RPMI7951 (cell line): ENCODE results near the gene CLIP2. TPM values are rescaled to one million over a fixed set of nuclear protein-coding genes. Genes with fewer than 3 reads are reported as not detected.
A peak's percentile ranks its signal among the peaks of the same experiment; 100 is the strongest.
"Not testable (repeated sequence)": the region's sequence is repeated elsewhere in the genome, so short reads cannot be mapped to it uniquely, and the experiment has no call there.

Source experiments
- DNase-seq: peaks from one replicate; pipeline ENCODE4 v3.0.0-alpha.2; 2012; ENCODE audit warnings: low read depth
- total RNA-seq: library from RNA; depleted of rRNA; stranded (reverse); fragments of >200 nt; shearing (Covaris generic); gene quantifications from 2 replicates; pipeline ENCODE4 v1.2.3, GENCODE V29; 2014

CLIP2 gene
- total RNA-seq, 1 experiment from 2014 or later = 7.8 TPM

DNA sequence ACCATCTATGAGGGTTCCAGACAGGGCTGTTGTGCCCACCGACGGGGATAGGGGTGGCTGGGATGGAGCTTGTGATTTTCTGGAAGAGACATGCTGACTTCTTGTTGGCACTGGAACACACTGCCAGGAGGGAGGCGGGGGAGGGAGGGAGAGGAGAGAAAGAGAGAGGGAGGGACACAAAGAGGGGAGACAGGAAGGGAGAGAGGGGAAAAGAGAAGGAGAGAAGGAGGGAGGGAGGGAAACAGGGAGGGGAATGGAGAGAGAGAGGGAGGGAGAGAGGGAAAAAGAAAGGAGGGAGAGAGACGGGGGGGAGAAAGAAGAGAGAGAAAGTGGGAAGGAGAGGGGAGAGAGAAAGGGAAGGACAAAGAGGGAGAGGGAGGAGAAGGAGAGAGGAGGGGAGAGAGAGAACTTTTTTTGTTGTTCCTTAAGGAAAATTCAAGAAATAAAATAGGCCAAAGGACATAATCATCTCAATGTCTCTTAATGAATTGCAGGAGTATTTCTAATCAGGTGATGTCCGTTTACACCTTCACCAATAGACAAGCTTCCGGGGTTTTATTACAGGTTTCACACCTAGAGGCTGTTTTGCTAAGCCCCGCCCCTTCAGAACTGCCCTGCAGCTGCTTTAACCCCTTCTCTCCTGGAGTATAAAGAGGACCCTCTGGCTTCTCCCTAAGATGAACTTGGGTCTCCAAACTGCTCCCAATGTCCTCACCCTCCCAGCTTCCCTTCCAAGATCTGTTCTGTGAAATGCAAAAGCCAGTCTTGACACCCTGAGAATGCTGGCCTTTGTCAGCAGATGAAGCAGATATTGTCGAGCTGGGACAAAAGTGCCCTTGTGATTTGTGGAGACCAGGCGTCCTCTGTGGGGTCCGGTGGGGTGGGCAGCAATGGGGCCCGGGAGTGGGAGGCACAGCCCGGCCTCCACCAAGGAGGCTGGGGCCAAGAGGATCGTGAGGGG, 82.5 kb downstream of the CLIP2 start:
- no peak for DNase-seq

DNA sequence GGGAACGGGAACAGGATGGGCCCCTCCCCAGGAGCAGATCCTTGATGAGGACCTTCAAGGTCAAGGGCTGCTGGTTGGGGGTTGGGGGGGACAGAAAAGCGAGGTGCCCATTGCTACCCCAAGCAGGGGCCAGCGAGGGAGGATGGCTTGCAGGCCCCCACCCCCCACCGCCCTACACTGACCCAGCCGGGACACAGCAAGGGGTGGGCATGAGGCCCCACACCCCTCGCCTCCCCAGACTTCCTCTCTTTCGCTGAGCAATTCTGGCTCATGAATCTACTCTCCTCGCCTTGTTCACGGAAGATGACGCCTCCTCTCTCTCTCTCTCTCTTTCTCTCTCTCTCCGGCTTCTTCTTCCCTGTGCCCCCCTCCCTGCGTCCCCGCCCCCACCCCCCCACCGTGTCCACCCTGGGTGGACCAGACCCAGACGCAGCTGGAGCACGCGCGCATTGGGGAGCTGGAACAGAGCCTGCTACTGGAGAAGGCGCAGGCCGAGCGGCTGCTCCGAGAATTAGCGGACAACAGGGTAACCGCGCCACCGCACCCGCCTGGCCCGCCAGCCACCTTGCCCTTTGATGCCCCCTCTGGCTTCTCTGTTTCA, 83.4 kb downstream of the CLIP2 start:
- no peak for DNase-seq

DNA sequence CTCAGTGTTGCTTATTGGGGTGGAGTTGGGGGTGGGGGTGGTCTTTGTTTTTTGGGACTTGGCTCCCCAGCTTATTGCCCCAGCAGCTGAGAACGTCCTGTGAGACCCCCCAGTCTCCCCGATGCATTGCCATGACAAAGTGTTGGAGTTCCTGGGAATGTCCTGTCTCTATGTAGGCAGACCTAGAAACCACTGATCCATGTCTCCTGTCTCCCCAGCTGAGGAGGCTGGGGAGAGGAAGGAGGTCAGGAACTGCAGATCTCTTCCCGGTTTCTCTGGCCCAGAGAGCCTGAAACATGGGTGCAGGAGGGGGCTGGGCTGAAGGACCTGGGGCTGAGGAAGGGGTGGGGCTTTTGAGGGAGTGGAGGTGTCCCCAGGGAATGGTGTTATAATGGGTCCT, 84.3 kb downstream of the CLIP2 start:
- no peak for DNase-seq

DNA sequence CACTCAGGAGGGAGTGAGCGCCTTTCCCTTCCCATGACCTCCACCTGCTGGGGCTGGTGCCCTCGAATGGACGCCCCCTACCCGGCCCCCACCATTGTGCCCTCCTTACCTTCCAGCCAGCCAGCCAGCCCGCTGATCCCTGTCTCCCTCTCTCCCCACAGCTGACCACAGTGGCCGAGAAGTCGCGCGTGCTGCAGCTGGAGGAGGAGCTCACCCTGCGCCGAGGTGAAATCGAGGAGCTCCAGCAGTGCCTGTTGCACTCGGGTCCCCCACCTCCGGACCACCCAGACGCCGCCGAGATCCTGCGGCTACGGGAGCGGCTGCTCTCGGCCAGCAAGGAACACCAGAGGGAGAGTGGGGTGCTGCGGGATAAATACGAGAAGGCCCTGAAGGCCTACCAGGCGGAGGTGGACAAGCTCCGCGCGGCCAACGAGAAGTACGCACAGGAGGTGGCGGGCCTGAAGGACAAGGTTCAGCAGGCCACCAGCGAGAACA, 86.6 kb downstream of the CLIP2 start:
- no peak for DNase-seq

DNA sequence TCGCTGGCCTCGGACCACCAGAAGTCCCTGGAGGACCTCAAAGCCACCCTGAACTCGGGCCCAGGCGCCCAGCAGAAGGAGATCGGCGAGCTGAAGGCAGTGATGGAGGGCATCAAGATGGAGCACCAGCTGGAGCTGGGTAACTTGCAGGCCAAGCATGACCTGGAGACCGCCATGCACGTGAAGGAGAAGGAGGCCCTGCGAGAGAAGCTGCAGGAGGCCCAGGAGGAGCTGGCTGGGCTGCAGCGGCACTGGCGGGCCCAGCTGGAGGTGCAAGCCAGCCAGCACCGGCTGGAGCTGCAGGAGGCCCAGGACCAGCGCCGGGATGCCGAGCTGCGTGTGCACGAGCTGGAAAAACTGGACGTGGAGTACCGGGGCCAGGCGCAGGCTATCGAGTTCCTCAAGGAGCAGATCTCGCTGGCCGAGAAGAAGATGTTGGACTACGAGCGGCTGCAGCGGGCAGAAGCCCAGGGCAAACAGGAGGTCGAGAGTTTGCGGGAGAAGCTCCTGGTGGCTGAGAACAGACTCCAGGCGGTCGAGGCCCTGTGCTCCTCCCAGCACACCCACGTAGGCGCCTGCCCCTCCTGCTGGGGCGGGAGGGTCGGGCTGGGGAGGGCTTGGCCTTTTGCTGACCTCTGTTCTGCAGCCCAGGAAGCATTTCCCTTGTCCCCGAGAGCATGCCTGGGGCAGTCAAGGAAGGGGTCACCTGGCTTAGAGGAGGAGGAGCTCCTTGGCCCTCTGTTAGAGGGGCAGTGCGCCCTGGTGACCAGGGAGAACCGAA, 87.2 kb downstream of the CLIP2 start:
- DNase-seq = no peak

DNA sequence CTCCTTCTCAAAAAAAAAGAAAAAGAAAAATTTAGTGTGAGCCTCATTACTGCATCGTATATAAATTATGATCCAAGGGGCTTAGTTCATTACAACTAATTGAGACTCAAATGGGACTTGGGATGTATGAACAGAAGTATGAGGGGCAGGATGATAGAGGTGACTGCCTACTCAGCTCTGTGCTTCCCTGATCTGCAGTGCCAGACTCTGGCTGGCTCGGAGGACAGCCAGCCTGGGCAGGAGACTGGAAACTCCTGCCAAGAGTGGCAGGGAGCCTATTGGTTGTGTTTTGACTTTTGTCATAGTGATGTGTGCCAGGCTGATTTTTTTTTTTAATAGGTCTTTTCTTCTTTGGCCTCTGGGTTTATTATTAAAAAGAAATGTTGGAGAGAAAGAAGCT, 90.7 kb downstream of the CLIP2 start:
- no peak for DNase-seq

DNA sequence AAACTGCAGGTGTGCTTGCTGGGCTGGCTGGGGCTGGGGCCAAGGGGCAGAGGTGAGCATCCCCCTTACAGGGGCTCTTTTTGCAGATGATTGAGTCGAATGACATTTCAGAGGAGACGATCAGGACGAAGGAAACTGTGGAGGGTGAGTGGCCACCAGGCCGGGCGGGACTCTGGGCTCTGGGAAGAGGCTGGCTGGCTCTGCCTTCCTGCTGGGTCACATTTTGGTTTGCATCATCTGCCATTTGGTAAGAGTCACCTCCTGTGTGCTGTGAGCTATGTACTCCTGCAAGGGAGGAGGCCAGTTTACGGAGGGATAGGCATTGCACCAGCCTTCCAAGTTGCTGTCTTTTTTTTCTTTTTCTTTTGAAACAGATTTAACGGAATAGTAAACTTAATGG, 91.5 kb downstream of the CLIP2 start:
- no peak for DNase-seq

DNA sequence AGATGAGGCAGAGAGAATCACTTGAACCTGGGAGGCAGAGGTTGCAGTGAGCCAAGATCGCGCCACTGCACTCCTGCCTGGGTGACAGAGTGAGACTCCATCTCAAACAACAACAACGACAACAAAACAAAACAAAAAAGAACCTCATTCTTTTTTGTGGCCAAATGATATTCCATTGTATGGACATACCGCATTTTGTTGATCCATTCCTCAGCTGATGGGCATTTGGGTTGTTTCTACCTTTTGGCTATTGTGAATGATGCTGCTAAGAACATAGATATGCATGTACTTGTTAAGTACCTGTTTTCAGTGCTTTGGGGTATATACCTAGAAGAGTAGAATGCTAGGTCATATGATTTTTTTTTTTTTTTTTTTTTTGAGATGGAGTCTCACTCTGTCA, 94.9 kb downstream of the CLIP2 start:
- not testable (repeated sequence) for DNase-seq

DNA sequence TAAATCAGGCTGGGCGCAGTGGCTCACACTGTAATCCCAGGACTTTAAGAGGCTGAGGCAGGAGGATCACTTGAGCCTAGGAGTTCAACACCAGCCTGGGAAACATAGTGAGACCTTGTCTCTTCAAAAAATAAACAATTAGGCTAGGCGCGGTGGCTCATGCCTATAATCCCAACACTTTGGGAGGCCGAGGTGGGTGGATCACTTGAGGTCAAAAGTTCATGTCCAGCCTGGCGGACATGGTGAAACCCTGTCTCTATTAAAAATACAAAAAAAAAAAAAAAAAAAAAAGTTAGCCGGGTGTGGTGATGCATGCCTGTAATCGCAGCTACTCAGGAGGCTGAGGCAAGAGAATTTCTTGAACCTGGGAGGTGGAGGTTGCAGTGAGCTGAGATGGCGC, 95.6 kb downstream of the CLIP2 start:
- not testable (repeated sequence) for DNase-seq

DNA sequence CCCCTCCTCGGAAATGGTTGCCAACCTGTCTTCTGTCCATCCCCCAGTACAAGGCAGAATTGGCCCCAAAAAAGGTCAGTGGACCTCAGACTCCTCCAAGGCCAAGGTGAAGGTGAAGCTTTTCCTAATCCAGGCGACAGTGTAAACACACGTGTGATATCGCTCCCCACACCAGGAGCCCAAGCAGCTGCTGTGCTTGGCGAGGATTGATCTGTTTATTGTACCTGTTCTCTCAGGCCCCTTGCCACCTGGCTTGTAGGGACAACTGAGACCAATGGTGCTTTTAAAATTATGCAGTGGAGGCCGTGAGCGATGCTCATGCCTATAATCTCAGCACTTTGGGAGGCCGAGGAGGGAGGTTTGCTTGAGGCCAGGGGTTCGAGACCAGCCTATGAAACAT, 98.4 kb downstream of the CLIP2 start:
- no peak for DNase-seq

DNA sequence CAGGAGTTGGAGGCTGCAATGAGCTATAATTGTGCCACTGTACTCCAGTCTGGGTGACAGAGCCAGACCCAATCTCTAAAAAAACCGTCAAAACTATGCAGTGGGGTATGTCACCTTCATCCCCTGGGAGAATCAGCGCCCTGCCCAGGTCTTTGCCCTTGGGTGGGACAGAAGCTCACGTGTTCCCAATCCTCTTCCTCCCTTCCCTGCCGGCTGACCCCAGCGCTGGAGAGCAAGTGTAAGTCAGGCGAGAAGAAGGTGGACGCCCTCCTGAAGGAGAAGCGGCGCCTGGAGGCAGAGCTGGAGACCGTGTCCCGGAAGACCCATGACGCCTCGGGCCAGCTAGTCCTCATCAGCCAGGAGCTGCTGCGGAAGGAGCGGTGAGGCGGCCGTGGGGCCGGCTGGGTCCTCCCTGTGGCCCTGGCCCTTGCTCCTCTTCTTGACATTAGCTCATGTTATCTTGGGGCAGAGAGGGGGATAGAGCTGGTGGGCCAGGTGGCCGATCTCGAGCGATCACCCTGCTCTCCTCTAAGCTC, 99.7 kb downstream of the CLIP2 start:
- DNase-seq = no peak

DNA sequence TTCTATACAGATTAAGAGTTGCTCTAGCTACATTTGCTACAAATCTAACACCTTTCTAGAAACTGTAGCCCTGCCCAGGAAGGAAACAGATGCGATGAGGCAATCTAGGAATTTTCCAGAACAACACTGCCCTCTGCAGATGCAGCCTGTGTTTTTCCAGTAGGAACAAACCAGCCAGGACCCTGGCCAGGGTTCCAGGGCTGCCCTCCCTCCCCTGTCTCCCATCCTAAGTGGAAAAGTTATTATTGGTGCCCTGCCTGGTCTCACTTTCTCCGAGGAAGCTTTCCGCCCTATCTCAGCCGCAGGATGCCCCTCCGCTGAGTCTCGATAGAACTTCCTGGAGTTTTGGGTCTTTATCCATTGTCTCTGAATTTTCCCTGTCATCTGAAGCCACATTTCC, 104.5 kb downstream of the CLIP2 start:
- DNase-seq = peak; percentile 53

DNA sequence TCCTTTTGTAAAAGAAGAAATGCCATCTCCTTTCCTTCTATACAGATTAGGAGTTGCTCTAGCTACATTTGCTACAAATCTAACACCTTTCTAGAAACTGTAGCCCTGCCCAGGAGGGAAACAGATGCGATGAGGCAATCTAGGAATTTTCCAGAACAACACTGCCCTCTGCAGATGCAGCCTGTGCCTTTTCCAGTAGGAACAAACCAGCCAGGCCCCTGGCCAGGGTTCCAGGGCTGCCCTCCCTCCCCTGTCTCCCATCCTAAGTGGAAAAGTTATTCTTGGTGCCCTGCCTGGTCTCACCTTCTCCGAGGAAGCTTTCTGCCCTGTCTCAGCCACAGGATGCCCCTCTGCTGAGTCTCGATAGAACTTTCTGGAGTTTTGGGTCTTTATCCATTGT, 105.4 kb downstream of the CLIP2 start:
- peak; percentile 45 for DNase-seq

DNA sequence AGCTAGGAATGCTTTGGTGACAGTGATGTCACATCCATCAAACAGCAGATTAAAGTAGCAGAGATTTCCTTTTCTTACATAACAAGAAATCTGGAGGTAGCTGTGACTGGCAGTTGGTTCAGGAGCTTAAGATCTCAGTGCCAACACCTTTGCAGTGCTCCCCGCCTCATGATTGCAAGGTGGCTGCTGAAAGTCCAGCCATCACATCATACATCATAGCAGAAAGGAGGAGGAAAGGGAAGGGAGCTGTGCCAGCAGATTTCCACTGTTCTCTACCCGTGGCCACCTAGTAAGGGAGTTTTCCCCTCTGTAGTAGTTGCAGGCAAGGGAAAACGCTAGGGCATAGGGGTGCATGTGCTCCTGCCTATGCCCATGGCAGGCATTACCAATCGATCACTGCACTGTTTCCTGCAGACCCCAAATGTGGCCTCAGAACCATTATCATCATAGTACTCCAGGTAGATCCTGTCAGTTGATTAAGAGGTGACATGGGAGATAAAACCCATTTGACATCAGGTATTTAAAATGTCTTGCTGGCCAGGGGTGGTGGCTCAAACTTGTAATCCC, 106.6 kb downstream of the CLIP2 start:
- DNase-seq = no peak

DNA sequence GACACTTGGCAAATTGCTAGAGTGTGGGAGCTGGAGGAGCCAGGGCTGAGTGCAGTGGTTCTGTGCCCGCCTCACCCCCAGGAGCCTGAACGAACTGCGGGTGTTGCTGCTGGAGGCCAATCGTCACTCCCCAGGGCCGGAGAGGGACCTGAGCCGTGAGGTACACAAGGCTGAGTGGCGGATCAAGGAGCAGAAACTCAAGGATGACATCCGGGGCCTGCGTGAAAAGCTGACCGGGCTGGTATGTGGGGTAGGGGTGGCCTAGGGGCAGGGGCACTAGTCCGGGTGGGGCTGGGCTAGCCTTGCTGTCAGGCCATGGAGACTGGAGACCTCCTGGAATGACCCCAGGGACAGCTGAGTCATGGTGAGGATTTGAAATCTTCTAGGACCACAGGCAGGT, 107.8 kb downstream of the CLIP2 start:
- DNase-seq = no peak

DNA sequence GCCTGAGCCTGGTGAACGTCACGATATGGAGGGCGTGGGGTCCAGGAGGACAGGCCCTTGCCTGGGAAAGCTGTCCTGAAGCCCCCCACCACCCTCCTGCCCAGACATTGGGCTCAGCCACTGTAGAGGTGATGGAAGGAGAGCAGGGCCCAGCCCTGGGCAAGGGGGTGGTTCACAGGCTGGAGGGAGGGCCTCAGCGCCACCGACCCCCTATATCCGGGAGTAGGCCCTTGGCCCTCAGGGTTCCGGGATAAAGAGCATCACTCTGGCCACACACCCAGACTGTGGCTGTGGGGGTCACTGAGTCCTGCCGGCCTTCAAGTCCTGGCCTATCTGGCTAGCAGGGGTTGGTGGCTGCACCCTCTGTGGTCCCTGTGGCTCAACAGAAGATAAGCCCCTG, 109.2 kb downstream of the CLIP2 start:
- DNase-seq = no peak

DNA sequence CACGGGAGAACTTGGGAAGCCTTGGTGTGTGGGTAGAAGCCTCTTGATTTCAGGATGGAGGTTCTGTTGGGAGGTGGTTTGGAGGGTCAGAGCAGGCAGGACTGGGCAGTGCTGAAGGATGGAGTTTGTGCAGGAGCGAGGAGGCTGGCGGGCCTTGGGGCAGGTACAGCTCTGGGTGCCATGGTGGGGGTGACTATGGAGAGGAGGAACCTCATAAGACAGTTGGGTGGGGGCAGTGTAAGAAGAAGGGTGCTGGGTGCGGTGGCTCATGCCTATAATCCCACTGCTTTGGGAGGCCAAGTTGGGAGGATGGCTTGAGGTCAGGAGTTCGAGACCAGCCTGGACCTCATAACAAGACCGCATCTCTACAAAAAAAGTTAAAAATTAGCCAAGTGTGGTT, 109.8 kb downstream of the CLIP2 start:
- no peak for DNase-seq

DNA sequence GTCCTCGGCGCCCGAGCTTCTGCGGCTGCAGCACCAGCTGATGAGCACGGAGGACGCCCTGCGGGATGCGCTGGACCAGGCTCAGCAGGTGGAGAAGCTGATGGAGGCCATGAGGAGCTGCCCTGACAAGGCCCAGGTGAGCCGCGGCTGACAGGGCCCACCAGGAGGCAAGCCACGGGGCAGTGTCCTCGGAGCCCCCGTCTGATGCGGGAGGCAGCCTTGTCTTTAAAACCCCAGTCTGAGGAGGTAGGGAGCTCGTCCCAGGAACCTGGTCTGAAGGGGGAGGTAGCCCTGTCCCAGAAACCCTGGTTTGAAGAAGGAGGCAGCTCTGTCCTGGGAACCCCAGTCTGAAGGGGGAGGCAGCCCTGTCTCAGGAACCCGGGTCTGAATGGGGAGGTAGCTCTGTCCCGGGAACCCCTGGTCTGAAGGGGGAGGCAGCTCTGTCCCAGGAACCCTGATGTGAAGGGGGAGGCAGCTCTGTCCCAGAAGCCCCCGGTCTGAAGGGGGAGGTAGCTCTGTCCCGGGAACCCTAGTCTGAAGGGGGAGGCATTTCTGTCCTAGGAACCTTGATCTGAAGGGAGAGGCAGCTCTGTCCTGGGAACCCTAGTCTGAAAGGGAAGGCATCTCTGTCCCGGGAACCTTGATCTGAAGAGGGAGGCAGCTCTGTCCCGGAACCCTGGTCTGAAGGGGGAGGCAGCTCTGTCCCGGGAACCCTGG, 111.4 kb downstream of the CLIP2 start:
- no peak for DNase-seq

DNA sequence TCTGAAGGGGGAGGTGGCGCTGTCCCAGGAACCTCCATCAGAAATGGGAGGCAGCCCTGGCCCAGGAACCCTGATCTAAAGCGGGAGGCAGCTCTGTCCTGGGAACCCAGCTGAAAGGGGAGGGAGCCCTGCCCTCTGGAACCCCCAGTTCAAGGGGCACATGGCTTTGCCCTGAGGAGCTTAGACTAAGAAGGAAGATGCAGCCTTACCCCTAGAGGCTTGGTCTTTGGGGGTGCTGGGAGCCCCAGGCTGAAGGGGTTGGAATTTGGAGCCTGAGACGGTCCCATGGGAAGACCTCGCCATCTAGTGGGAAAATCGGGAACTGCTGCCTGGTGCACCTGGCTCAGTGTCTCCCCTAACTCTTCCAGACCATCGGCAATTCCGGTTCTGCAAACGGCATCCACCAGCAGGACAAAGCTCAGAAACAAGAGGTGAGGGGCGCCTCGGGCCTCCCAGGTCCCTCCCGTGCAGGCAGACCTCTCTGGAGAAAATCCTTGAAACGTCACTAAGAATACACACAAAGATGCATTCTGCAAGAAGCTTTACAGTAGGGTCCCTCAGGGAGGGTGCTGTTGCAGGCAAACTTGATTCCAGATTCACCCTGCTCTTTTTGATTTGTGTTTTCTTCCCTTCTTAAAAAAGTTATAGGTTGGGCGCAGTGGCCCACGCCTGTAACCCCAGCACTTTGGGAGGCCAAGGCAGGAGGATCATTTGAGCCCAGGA, 112.1 kb downstream of the CLIP2 start:
- DNase-seq = peak; percentile 55

DNA sequence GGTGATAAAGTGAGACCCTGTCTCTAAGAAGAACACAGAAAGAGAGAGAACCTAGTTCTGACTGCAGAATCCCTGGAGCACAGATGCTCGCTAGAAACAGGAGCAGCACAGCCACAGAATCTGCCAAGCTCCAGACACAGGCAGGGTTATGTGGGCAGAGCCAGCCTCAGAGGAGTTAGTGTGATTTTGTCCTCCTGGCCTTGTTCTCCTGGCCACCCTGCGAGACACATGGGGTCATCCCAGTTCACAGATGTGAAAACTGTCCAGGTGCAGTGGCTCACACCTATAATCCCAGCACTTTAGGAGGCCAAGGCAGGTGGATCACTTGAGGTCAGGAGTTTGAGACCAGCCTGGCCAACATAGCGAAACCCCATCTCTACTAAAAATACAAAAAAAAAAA, 113.5 kb downstream of the CLIP2 start:
- not testable (repeated sequence) for DNase-seq
